Right cardiac atrium (tissue), 5 donors: ENCODE results near the gene C2orf81. TPM values are rescaled to one million over a fixed set of nuclear protein-coding genes. Genes with fewer than 3 reads are reported as not detected.
"Not testable (repeated sequence)": the region's sequence is repeated elsewhere in the genome, so short reads cannot be mapped to it uniquely, and the experiment has no call there.

Experiments used
- ATAC-seq, 2 donors: fragments of 200-7000 bp; cut with Tn5 transposase; one replicate each; pipeline versions ENCODE4 v1.8.0 to v1.9.1; 2020; ENCODE audit warnings: moderate library complexity in 2 of 2, mild to moderate bottlenecking in 1 of 2
- DNase-seq, 3 donors: peaks; one replicate each; pipeline ENCODE4 v3.0.0-alpha.2; 2020
- H3K27ac ChIP-seq: one replicate; pipeline ENCODE4 v1.5.1; 2013; ENCODE audit warnings: mild to moderate bottlenecking, low read length, control low read depth, moderate library complexity
- H3K27me3 ChIP-seq: one replicate; pipeline ENCODE4 v1.6.1; 2013; ENCODE audit not compliant: control insufficient read depth, insufficient read depth
- H3K4me1 ChIP-seq: one replicate; pipeline ENCODE4 v1.6.1; 2013; ENCODE audit warnings: low read length; ENCODE audit not compliant: control insufficient read depth, insufficient read depth
- H3K4me3 ChIP-seq: one replicate; pipeline ENCODE4 v1.5.1; 2013; ENCODE audit warnings: low read length, control low read depth
- H3K9me3 ChIP-seq: one replicate; pipeline ENCODE4 v1.6.1; 2013; ENCODE audit warnings: low read length; ENCODE audit not compliant: control insufficient read depth
- WGBS: extraction: QIAGEN DNeasy Blood & Tissue Kit; methylation state at CpG from one replicate; pipeline ENCODE4 v1.1.7; 2013; 5-methylcytosine and 5-hydroxymethylcytosine counted together
- intact Hi-C, 4 donors: fragments of 100-400 bp; cut with DNase I; formaldehyde crosslinking; loops; one replicate each; pipeline versions ENCODE4 v1.11.0 to v1.14.0; 2022 to 2023
- polyA plus RNA-seq: library from polyadenylated mRNA; stranded (reverse); fragments of 200-250 nt; gene quantifications from one replicate; pipeline ENCODE4 v1.2.3, GENCODE V29; 2013
- total RNA-seq, 4 donors: library from RNA; stranded (reverse); fragmentation: NEBNext Ultra II Directional; extraction: Animal tissue kit (Norgen Biotek cat#: 25700); gene quantifications; one replicate each; pipeline ENCODE4 v1.2.1, GENCODE V29; 2021
- donor health status: healthy with polysubstance abuse.
- donor health status: DM: no; HTN: yes; CAD: no.
- donor health status: DM: no; HTN: no; CAD: no.
- donor health status: DM: no; HTN: yes; CAD: no; lungs with severe emphysema.
- donor health status: DM: yes; HTN: yes; CAD: no.

Gene C2orf81
- total and polyA plus RNA-seq, 5 donors: 0.88 to 1.6 (median 1.1) TPM

DNA sequence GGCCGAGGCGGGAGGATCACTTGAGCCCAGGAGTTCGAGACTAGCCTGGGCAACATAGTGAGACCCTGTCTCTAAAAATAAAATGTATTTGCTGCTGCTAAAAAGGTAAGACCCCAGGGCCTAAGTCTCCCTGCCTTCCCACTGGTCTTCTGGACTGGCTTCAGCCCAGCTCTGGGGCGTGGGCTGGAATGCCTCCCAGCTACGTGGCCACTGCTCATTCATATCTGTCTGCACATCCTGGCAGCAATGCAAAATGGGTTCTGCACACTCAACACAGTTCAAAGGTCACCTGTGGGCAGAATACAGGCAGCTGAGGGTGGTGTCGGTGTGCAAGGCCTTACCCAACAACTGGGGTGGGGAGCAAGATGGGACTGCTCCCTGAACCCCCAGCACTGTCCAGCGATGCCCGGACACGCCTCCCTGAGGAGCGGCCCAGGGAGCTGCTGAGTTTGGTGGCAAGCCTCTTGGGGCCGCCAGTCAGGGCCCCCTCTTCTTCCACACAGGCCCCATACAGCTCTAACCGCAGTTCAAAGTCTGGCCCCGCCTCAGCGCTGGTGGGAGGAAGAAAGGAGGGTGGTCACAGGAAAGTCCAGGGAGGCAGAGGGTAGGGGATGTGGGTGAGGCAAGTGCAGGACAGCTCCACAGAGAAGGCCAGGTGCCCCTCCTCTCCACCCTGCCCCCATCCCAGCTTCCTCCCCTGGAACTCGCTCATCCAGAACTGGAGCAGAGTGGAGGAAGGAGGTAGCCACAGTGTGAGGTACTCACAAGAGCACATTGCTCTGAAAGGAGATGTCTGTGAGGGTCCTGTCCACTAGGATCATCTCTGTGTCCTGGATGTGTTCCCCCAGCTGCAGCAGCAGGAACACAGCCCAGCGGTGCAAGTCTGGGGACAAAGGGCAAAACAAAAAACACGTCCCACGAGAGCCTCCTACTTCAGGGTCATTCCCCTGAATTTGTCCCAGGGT is 8.3 kb upstream of the C2orf81 start:
- ATAC-seq: no peak
- no peak overlapping the region for H3K4me3 ChIP-seq
- 86% methylated on average over 18 of the region's 18 CpGs for whole genome bisulfite sequencing
- no peaks in the 10 kb centered on the region for H3K27me3 ChIP-seq
- no peaks in the 10 kb centered on the region for H3K4me1 ChIP-seq
- no peak overlapping the region for H3K27ac ChIP-seq
- no peaks in the 10 kb centered on the region for H3K9me3 ChIP-seq
- DNase-seq: no peak
- intact Hi-C loops: no loop called here

DNA sequence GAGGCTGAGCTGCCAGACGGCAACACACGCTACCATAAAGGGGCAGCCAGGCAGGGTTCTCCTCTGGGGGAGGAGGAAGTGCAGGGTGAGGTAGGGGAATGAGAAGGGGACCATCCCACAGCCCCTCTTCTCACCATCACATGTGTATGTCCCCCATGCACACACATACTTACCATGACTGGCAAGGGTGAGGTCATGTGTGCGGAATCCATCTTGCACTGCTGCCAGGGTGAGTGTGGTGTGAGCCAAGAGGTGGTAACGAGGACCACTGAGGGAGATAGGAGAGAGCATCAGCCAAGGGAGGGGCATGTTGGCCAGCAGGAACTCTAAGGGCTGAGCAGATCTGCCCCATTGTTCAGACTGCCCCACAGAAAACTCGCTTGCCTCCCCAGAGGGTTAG is 7.3 kb upstream of the C2orf81 start:
- no peak for ATAC-seq
- intact Hi-C loops: no loop called here
- H3K4me3 ChIP-seq: no peak overlapping the region

DNA sequence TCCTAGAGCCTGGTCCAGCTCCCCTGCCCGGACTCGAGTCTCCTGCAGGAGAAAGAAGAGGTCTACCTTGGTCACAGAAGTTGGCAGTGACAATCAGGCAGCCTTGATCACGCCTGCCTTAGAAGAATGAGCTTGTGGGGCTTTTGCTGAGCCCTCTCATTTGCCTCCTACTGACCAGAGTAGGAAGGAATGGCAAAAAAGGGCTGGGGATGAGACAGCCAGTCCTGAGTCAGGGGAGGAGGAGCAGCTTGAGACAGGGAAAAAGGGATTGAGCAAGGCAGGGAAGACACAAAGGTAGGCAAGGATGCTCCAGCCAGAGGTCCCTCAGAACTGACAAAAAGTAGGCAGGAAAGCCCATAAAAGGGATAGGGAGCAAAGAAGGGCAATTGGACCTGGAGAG is 6.1 kb upstream of the C2orf81 start:
- no peak overlapping the region for H3K4me3 ChIP-seq
- 82% methylated on average over 3 of the region's 3 CpGs for whole genome bisulfite sequencing
- DNase-seq: no peak
- intact Hi-C loops: no loop called here
- no peak overlapping the region for H3K27ac ChIP-seq
- ATAC-seq: no peak
- H3K9me3 ChIP-seq: no peaks in the 10 kb centered on the region
- no peaks in the 10 kb centered on the region for H3K4me1 ChIP-seq
- H3K27me3 ChIP-seq: no peaks in the 10 kb centered on the region

More for the DNA sequence above, 7.3 kb upstream of the C2orf81 start:
- Histone ChIP-seq H3K27ac (no peak overlapping the region), H3K27me3 (no peaks in the 10 kb centered on the region), H3K9me3 (no peaks in the 10 kb centered on the region), H3K4me1 (no peaks in the 10 kb centered on the region)
- no peak for DNase-seq
- WGBS: 72% methylated on average over 5 of the region's 5 CpGs

DNA sequence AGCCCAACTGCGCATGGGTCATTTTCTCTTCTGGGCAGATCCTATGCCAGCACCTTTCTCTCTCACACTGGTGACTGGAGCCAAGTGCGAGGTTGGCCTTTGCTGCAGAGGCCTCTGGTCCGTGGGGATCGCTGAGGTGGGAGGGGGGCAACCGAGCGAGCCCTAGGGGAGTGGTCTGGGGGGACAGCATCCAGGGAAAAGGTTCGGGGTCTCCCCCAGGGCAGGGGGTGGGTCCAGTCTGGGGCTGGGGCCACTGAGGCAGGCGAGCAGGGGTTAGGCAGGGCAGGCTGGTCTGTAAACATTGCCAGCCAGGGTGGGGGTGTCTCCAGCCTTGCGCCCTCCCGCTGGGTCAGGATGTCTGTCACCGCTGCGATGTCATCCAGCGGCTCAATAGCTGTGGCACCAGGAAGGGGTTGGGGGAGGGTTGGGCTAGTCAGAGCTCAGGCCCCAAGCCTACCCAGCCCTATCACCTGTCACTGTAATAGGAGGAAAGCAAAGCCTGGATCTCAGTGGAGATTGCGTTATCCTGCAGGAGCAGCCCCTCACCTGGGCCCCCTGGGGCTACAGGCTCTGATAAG is 4.9 kb upstream of the C2orf81 start:
- no peaks in the 10 kb centered on the region for H3K9me3 ChIP-seq
- intact Hi-C loops: no loop called here
- WGBS: 78% methylated on average over 14 of the region's 14 CpGs

DNA sequence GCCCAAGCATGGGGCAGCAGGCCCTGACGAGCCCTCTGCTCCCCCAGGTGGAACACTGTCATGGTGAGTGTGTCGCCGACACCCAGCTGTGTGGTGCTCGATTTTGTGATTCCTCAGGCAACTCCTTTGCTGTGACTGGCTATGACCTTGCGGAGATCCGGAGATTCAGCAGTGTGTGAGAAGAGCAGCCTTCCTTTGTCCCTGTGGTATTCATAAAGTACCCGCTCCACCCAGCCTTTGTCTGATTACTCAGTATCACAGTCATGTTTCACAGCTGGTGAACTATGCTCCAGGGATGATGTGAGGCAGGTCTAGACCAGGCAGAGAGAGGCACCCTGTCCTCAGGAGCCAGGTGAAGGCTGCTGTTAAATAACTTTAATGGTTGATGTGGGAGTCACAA is 4.1 kb upstream of the C2orf81 start:
- H3K27me3 ChIP-seq: no peaks in the 10 kb centered on the region
- DNase-seq: no peak
- WGBS: 71% methylated on average over 7 of the region's 7 CpGs
- H3K4me3 ChIP-seq: no peak overlapping the region
- ATAC-seq: no peak
- no peak overlapping the region for H3K27ac ChIP-seq
- H3K4me1 ChIP-seq: no peaks in the 10 kb centered on the region
- intact Hi-C loops: no loop called here
- H3K9me3 ChIP-seq: no peaks in the 10 kb centered on the region

More for the DNA sequence above, 4.9 kb upstream of the C2orf81 start:
- no peaks in the 10 kb centered on the region for H3K4me1 ChIP-seq
- no peaks in the 10 kb centered on the region for H3K27me3 ChIP-seq
- ATAC-seq: no peak
- peak in 1 of 3 donors; percentile 49 for DNase-seq
- no peak overlapping the region for H3K4me3 ChIP-seq
- H3K27ac ChIP-seq: no peak overlapping the region

DNA sequence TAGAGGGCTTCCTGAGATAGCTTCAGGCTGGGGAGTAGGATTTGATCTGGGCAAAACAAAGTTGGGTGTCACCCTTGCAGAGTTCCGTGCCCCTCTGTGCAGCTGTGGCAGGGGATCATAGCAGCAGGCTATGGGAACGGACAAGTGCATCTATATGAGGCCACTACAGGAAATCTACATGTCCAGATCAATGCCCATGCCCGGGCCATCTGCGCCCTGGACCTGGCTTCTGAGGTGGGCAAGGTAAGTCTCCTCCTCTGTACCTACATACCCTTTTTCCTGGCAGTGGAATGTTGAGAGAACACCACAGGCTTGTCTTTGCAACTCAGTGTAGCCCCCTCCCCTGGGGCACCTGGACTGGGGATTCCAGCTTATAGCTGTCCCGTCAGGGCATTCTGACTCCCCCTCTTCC is 3.6 kb upstream of the C2orf81 start:
- ATAC-seq: no peak
- DNase-seq: no peak
- intact Hi-C loops: no loop called here
- no peaks in the 10 kb centered on the region for H3K9me3 ChIP-seq
- H3K27me3 ChIP-seq: no peaks in the 10 kb centered on the region
- 77% methylated on average over 5 of the region's 5 CpGs for WGBS
- no peak overlapping the region for H3K27ac ChIP-seq
- H3K4me3 ChIP-seq: no peak overlapping the region
- H3K4me1 ChIP-seq: no peaks in the 10 kb centered on the region

DNA sequence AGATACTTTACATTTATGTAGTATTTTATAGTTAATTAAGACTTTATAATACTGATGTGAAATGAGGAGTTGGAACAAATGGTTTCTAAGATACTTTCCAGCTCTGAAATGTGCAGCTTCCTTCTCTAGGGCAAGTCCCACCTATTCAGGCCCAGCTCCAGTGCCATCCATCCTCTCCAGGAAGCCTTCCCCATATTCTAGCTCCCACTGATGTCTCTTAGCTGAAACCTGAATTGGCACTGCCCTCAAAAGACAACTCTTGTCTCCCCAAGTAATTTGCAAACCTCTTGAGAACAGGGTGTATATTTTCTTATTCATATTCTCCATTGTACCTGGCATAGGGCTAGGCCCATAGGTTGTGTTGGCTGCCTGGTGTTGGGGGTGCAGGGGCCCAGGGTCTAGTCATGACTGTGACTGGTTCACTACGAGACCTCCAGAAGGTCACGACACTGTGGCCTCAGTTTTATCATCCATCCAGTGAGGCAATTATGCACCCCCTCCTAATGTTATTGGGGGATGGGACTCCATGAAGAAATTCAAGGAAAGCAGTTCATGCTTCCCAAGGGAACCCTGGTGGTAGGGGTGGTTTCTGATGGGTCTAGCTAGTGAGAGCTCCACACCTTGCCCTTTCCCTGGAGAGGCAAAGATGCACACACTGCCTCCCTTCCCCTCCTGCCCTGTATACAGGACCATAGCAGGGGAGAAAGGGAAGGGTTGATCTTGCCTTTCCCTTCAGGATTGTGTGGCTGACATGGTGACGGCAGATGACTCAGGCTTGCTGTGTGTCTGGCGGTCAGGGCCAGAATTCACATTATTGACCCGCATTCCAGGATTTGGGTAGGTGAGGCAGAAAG is 2.9 kb upstream of the C2orf81 start:
- DNase-seq (no peak), ATAC-seq (no peak)
- no peaks in the 10 kb centered on the region for H3K4me1 ChIP-seq
- 67% methylated on average over 5 of the region's 5 CpGs for WGBS
- no peaks in the 10 kb centered on the region for H3K27me3 ChIP-seq
- intact Hi-C loops: no loop called here
- H3K9me3 ChIP-seq: no peaks in the 10 kb centered on the region
- H3K27ac ChIP-seq: no peak overlapping the region
- no peak overlapping the region for H3K4me3 ChIP-seq

DNA sequence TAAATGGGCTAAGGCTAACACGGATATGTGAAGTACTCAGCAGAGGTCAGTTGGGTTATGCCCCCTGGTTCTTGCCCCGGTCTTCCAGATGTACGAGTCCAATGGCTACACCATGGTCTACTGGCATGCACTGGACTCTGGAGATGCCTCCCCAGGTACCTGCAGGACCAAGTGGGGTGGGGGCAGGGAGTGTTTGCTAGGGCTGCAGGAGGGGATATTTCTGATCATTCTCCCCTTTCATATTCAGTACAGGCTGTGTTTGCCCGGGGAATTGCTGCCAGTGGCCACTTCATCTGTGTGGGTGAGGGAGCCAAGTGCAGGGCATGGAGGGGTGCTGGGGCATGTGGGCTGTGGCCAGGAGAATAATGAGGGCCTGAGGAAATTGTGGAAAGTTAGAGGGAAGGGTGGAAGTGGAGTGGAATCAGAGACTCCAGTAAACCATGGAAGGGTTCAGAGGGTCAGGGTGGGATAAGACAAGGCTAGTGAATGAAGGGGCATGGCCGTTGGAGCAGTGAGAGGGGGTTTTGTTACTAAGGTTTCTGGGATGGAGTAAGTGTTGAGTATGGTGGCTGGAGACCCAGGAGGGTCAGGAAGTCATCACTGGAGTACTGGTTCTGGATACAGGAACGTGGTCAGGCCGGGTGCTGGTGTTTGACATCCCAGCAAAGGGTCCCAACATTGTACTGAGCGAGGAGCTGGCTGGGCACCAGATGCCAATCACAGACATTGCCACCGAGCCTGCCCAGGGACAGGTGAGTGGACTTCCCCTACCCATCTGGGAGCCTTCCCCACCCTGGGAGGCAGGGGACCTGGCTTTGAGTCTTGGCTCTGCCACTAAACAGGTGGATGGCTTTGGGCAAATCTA is 2.0 kb upstream of the C2orf81 start:
- DNase-seq (no peak), ATAC-seq (no peak)
- intact Hi-C loops: no loop called here
- 74% methylated on average over 9 of the region's 9 CpGs for WGBS
- no peak overlapping the region for H3K27ac ChIP-seq
- no peak overlapping the region for H3K4me3 ChIP-seq
- no peaks in the 10 kb centered on the region for H3K27me3 ChIP-seq
- no peaks in the 10 kb centered on the region for H3K9me3 ChIP-seq
- no peaks in the 10 kb centered on the region for H3K4me1 ChIP-seq

DNA sequence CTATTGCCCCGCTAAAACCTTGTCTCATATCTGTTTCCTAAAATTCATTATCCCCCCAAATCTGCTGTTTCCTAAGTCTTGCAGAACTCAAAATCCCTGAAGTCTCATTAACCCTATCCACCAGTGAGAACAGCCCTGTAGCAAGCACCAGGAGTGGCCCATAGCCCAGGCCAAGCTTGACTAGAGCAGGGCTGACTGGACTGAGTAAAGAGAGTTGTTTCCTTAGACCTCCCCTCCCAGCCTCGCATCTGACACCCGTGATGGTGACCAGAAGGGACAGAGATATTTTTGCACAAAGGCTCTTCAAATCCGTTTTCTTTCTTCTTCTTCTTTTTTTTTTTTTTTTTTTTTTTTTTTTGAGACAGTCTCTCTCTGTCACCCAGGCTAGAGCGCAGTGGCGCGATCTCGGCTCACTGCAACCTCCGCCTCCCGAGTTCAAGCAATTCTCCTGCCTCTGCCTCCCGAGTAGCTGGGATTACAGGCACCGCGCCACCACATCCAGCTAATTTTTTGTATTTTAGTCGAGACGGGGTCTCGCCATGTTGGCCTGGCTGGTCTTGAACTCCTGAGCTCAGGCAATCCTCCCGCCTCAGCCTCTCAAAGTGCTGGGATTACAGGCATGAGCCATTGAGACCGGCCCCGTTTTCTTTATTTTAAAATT is 846 bp downstream of the C2orf81 start:
- ATAC-seq, H3K4me1 ChIP-seq, H3K4me3 ChIP-seq, DNase-seq, intact Hi-C loops, H3K27me3 ChIP-seq, H3K9me3 ChIP-seq, H3K27ac ChIP-seq: not testable (repeated sequence)
- WGBS: 77% methylated on average over 19 of the region's 19 CpGs

DNA sequence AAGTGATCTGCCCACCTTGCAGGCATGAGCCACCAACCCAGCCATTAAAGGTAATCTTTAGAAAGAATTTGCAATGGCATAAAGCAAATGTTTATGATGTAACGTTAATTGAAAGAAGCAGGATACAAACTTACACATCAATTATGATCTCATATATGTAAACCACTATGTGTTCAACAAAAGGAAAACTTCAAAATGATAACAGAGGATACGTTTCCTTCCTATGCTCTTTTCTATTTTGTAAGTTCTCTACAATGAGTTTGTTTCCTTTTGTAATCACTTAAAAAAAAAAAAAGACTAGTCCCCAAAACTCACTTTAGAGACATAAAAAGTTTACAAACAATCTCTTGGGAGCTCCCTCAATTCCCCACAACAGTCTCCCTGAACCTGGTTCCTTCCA is 1.4 kb downstream of the C2orf81 start:
- no peak for ATAC-seq
- intact Hi-C loops: no loop called here
- no peak overlapping the region for H3K4me3 ChIP-seq
- 76% methylated on average over 2 of the region's 2 CpGs for WGBS
- H3K27me3 ChIP-seq: no peaks in the 10 kb centered on the region
- no peaks in the 10 kb centered on the region for H3K9me3 ChIP-seq
- no peaks in the 10 kb centered on the region for H3K4me1 ChIP-seq
- no peak overlapping the region for H3K27ac ChIP-seq
- no peak for DNase-seq
